ENCODE measurements around the gene GULP1. TPM values are rescaled to one million over a fixed set of nuclear protein-coding genes. Genes with fewer than 3 reads are reported as not detected.
A peak's percentile ranks its signal among the peaks of the same experiment; 100 is the strongest.
"Not testable (repeated sequence)": the region's sequence is repeated elsewhere in the genome, so short reads cannot be mapped to it uniquely, and the experiment has no call there.

The GULP1 gene
- total RNA-seq, 1 donor, result 21.7 TPM

DNA sequence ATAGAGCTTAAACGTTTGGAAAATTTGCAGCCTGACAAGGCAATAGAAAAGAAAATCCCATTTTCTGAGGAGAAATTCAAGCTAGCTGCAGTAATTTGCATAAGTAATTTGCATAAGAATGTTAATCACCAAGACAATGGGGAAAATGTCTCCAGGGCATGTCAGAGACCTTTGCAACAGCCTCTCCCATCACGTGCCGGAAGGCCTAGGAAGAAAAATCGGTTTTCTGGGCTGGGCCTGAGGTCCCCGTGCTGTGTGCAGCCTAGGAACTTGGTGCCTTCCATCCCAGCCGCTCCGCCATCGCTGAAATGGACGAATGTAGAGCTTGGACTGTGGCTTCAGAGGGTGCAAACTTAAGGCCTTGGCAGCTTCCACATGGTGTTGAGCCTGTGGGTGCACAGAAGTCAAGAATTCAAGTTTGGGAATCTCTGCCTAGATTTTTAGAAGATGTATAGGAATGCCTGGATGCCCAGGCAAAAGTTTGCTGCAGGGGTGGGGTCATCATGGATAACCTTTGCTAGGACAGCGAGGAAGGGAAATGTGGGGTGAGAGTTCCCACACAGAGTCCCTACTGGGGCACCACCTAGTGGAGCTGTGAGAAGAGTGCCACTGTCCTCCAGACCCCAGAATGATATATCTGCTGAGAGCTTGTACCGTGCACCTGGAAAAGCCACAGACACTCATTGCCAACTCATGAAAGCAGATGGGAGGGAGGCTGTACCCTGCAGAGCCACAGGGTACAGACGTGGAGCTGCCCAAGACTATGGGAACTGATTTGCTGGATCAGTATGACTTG lies 164.6 kb downstream of the GULP1 start:
- no peaks in the 10 kb centered on the region for H3K4me1 ChIP-seq (ENCODE audit: insufficient read depth, low read length)
- H4K20me1 ChIP-seq (ENCODE audit: insufficient read depth, low read length), result no peaks in the 10 kb centered on the region
- H3K27me3 ChIP-seq (ENCODE audit: insufficient read depth, low read length), result no peaks in the 10 kb centered on the region
- no peaks in the 10 kb centered on the region for H3K9me3 ChIP-seq (ENCODE audit: low read depth, low read length)
- H3K4me3 ChIP-seq (ENCODE audit: insufficient read depth, low read length), result no peak overlapping the region
- H3K79me2 ChIP-seq (ENCODE audit: insufficient read depth, low read length), result no peaks in the 10 kb centered on the region
- DNase-seq (ENCODE audit: insufficient read length, low spot score, missing footprints), result no peak
- H3K4me2 ChIP-seq (ENCODE audit: insufficient read depth, low read length), result no peak overlapping the region
- no peaks in the 10 kb centered on the region for H3K36me3 ChIP-seq (ENCODE audit: insufficient read depth, low read length)
- no peak overlapping the region for H2AFZ ChIP-seq (ENCODE audit: low read length)
- no peak overlapping the region for H3K27ac ChIP-seq (ENCODE audit: low read depth, low read length)
- TF ChIP-seq, protein P1, sequence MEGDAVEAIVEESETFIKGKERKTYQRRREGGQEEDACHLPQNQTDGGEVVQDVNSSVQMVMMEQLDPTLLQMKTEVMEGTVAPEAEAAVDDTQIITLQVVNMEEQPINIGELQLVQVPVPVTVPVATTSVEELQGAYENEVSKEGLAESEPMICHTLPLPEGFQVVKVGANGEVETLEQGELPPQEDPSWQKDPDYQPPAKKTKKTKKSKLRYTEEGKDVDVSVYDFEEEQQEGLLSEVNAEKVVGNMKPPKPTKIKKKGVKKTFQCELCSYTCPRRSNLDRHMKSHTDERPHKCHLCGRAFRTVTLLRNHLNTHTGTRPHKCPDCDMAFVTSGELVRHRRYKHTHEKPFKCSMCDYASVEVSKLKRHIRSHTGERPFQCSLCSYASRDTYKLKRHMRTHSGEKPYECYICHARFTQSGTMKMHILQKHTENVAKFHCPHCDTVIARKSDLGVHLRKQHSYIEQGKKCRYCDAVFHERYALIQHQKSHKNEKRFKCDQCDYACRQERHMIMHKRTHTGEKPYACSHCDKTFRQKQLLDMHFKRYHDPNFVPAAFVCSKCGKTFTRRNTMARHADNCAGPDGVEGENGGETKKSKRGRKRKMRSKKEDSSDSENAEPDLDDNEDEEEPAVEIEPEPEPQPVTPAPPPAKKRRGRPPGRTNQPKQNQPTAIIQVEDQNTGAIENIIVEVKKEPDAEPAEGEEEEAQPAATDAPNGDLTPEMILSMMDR (IDR thresholded peaks at IDR 0.05; ENCODE audit: extremely low read depth, low read depth, low read length), result peak; percentile 40

DNA sequence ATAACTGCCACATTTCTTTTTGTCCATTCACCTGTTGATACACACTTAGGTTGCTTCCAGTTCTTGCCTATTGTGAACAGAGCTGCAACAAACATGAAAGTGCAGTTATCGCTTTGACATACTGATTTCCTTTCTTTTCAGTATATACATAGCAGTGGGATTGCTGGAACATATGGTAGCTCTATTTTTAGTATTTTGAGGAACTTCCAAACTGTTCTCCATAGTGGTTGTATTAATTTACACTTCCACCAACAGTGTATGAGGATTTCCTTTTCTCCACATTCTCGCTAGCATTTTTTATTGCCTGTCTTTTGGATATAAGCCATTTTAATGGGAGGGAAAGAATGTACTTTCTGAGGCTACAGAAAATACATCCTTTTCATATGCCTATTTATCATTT lies 167.4 kb downstream of the GULP1 start:
- DNase-seq (ENCODE audit: insufficient read length, low spot score, missing footprints), result no peak

DNA sequence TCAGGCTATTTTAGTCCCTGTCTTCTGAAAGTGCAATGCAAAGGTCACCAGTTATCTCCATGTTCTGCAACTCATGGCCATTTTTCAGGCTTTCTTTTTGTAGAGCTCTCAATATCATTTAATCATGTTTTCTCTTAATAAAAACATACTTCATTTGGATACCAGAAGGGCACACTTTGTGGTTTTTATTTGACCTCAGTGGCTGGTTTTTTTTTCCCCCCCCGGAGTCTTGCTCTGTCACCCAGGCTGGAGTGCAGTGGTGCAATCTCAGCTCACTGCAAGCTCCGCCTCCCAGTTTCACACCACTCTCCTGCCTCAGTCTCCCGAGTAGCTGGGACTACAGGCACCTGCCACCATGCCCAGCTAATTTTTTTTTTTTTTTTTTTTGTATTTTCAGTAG lies 174.4 kb downstream of the GULP1 start:
- H4K20me1 ChIP-seq (ENCODE audit: insufficient read depth, low read length); H3K36me3 ChIP-seq (ENCODE audit: insufficient read depth, low read length); H3K4me3 ChIP-seq (ENCODE audit: insufficient read depth, low read length); H3K27me3 ChIP-seq (ENCODE audit: insufficient read depth, low read length); DNase-seq (ENCODE audit: insufficient read length, low spot score, missing footprints); H2AFZ ChIP-seq (ENCODE audit: low read length); H3K79me2 ChIP-seq (ENCODE audit: insufficient read depth, low read length); H3K4me1 ChIP-seq (ENCODE audit: insufficient read depth, low read length); H3K27ac ChIP-seq (ENCODE audit: low read depth, low read length); H3K9me3 ChIP-seq (ENCODE audit: low read depth, low read length); H3K4me2 ChIP-seq (ENCODE audit: insufficient read depth, low read length): not testable (repeated sequence)

More for the DNA sequence above, 167.4 kb downstream of the GULP1 start:
- no peaks in the 10 kb centered on the region for H3K36me3 ChIP-seq (ENCODE audit: insufficient read depth, low read length)
- no peaks in the 10 kb centered on the region for H3K9me3 ChIP-seq (ENCODE audit: low read depth, low read length)
- H3K4me3 ChIP-seq (ENCODE audit: insufficient read depth, low read length), result no peak overlapping the region
- TF ChIP-seq, protein P1 (IDR thresholded peaks at IDR 0.05; ENCODE audit: extremely low read depth, low read depth, low read length), result no peak
- H3K79me2 ChIP-seq (ENCODE audit: insufficient read depth, low read length), result no peaks in the 10 kb centered on the region
- H4K20me1 ChIP-seq (ENCODE audit: insufficient read depth, low read length), result no peaks in the 10 kb centered on the region
- H3K4me1 ChIP-seq (ENCODE audit: insufficient read depth, low read length), result no peaks in the 10 kb centered on the region
- no peaks in the 10 kb centered on the region for H3K27me3 ChIP-seq (ENCODE audit: insufficient read depth, low read length)
- no peak overlapping the region for H3K4me2 ChIP-seq (ENCODE audit: insufficient read depth, low read length)
- no peak overlapping the region for H2AFZ ChIP-seq (ENCODE audit: low read length)
- no peak overlapping the region for H3K27ac ChIP-seq (ENCODE audit: low read depth, low read length)

DNA sequence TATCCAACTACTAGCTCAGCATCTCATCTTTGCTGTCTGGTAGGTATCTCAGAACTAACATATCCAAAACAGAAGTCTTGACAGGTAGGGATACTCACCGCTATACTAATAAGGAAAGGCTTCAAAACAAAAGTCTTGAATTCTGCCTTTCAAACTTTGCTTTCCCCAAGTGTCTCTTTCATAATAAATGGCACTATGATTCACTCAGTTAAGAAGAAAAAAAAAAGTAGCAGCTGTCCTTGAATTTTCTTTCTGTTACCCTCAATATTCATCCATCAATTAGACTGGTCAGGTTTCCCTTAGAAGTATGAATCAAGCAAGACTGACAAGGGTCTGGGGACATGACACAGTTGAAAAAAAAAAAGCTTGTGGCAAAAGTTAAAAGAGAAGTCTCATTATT lies 175.1 kb downstream of the GULP1 start:
- Histone ChIP-seq H2AFZ (ENCODE audit: low read length) (no peak overlapping the region), H3K27ac (ENCODE audit: low read depth, low read length) (no peak overlapping the region), H3K36me3 (ENCODE audit: insufficient read depth, low read length) (no peaks in the 10 kb centered on the region), H3K4me2 (ENCODE audit: insufficient read depth, low read length) (no peak overlapping the region), H3K27me3 (ENCODE audit: insufficient read depth, low read length) (no peaks in the 10 kb centered on the region), H3K79me2 (ENCODE audit: insufficient read depth, low read length) (no peaks in the 10 kb centered on the region), H4K20me1 (ENCODE audit: insufficient read depth, low read length) (peaks cover 2% of the 10 kb centered on the region), H3K4me3 (ENCODE audit: insufficient read depth, low read length) (no peak overlapping the region), H3K9me3 (ENCODE audit: low read depth, low read length) (no peaks in the 10 kb centered on the region), H3K4me1 (ENCODE audit: insufficient read depth, low read length) (no peaks in the 10 kb centered on the region)
- TF ChIP-seq, protein P1 (IDR thresholded peaks at IDR 0.05; ENCODE audit: extremely low read depth, low read depth, low read length), result no peak
- no peak for DNase-seq (ENCODE audit: insufficient read length, low spot score, missing footprints)
